Measurements from ENCODE around the gene HIKESHI. TPM values are rescaled to one million over a fixed set of nuclear protein-coding genes. Genes with fewer than 3 reads are reported as not detected.

The HIKESHI gene
- total RNA-seq, 2 donors from 2014 or later, result 29.4 to 38.9 TPM

GRCh38 chr11:86388198-86388597 lies 86.2 kb downstream of the HIKESHI start:
- H3K4me3 ChIP-seq, result no peak overlapping the region
- intact Hi-C loops (cut with DNase I), result no loop called here
- WGBS, result 59% methylated on average over 4 of the region's 4 CpGs
- no peaks in the 10 kb centered on the region for H3K27me3 ChIP-seq (replicated peaks; ENCODE audit: insufficient read depth)
- no peaks in the 10 kb centered on the region for H3K36me3 ChIP-seq
- no peak overlapping the region for H3K27ac ChIP-seq
- H3K9me3 ChIP-seq, result no peaks in the 10 kb centered on the region
- no peak for DNase-seq (ENCODE audit: low spot score)
- H3K4me1 ChIP-seq (replicated peaks), result no peaks in the 10 kb centered on the region
- no peak for TF ChIP-seq POLR2AphosphoS5 (IDR thresholded peaks at IDR 0.05)
- no peak for TF ChIP-seq POLR2A (IDR thresholded peaks at IDR 0.05)
- TF ChIP-seq CTCF (IDR thresholded peaks at IDR 0.05), result no peak

- no peaks in the 10 kb centered on the region for H3K27me3 ChIP-seq (replicated peaks; ENCODE audit: insufficient read depth)
- H3K4me1 ChIP-seq (replicated peaks), result no peaks in the 10 kb centered on the region
- WGBS, result 95% methylated on average over 3 of the region's 3 CpGs
- no peak for DNase-seq (ENCODE audit: low spot score)
- intact Hi-C loops (cut with DNase I), result no loop called here
- no peak overlapping the region for H3K27ac ChIP-seq
- no peaks in the 10 kb centered on the region for H3K9me3 ChIP-seq
- H3K36me3 ChIP-seq, result no peaks in the 10 kb centered on the region
- TF ChIP-seq POLR2AphosphoS5 (IDR thresholded peaks at IDR 0.05) (no peak), POLR2A (IDR thresholded peaks at IDR 0.05) (no peak), CTCF (IDR thresholded peaks at IDR 0.05) (no peak)
- no peak overlapping the region for H3K4me3 ChIP-seq
Observed at GRCh38 chr11:86390487-86390886, 88.4 kb downstream of the HIKESHI start.

GRCh38 chr11:86395061-86395551 lies 93.1 kb downstream of the HIKESHI start:
- Histone ChIP-seq H3K36me3 (no peaks in the 10 kb centered on the region), H3K27me3 (replicated peaks; ENCODE audit: insufficient read depth) (no peaks in the 10 kb centered on the region), H3K27ac (no peak overlapping the region), H3K9me3 (no peaks in the 10 kb centered on the region), H3K4me1 (replicated peaks) (no peaks in the 10 kb centered on the region), H3K4me3 (no peak overlapping the region)
- intact Hi-C loops (cut with DNase I), result no loop called here
- 48% methylated on average over 6 of the region's 6 CpGs for WGBS
- peak; percentile 9 for DNase-seq (ENCODE audit: low spot score)
- no peak for TF ChIP-seq POLR2A (IDR thresholded peaks at IDR 0.05)
- TF ChIP-seq POLR2AphosphoS5 (IDR thresholded peaks at IDR 0.05), result no peak
- no peak for TF ChIP-seq CTCF (IDR thresholded peaks at IDR 0.05)

Small RNAs within 50 kb of the gene (small RNA-seq; reads per million reads assigned to genes)
- gene RN7SL225P, result 0 reads per million in 2 donors

Other genes with a start within 250 kb of the HIKESHI start
- gene PICALM, start 233.2 kb upstream of the HIKESHI start, total RNA-seq, result 100 to 1,000 TPM; 144 to 206 TPM
- gene EED, start 57.5 kb upstream of the HIKESHI start, total RNA-seq, result 10 to 100 TPM; 18.1 to 20.9 TPM
- 1 to 10 TPM in 1 of 2 donors, under 1 TPM in 1; 0.17 to 1.2 TPM for gene CCDC81, start 72.6 kb downstream of the HIKESHI start, total RNA-seq

Data from prostate gland (tissue), 2 donors.